ENCODE measurements around the gene F8. TPM values are rescaled to one million over a fixed set of nuclear protein-coding genes. Genes with fewer than 3 reads are reported as not detected.

Gene F8
- total RNA-seq, 1 experiment from 2014 or later: 2.6 TPM

DNA sequence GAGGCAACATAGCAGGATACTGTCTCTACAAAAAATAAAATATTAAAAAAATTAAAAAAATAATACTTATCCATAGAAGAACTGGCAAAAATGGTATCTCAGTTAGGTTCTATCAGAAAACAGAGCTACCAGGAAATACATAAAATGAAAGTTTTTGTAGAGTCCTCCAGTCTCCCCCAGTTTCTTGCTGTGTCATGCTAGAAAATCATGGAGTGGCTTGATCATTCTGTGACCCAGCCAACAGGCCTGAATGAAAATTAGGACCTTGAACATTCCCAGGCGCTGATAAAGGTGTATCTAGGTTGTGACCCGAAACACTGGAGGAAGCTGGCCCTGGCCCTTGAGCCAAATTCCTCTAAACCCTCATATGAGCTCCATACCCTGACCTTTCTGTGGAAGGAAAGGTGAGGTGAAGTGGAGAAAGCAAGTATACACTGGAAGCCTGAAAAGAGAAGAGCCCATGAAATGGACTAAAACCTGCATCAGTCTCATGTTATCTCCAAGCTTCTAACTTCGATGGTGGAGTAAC lies 188.7 kb downstream of the F8 start:
- Histone ChIP-seq H4K20me1 (ENCODE audit: insufficient read depth) (no peaks in the 10 kb centered on the region), H3K27me3 (ENCODE audit: insufficient read depth, low read length) (no peaks in the 10 kb centered on the region), H3K27ac (ENCODE audit: low read depth, low read length) (no peak overlapping the region), H3K4me3 (replicated peaks in 1 of 2; ENCODE audit: low read depth in 1 of 2, low read length in 2 of 2) (no peak overlapping the region), H3K4me2 (ENCODE audit: low read length) (no peak overlapping the region), H3K9ac (ENCODE audit: low read length) (no peak overlapping the region), H3K79me2 (ENCODE audit: insufficient read depth, low read length) (no peaks in the 10 kb centered on the region), H3K9me2 (ENCODE audit: insufficient read depth) (no peaks in the 10 kb centered on the region), H3K36me3 (ENCODE audit: control insufficient read depth in 1 of 2, insufficient read depth in 2 of 2, low read length in 2 of 2) (no peaks in the 10 kb centered on the region), H3K9me3 (ENCODE audit: control insufficient read depth in 1 of 2, insufficient read depth in 1 of 2, low read depth in 1 of 2, low read length in 2 of 2) (no peaks in the 10 kb centered on the region), H3K4me1 (ENCODE audit: control insufficient read depth in 1 of 2, insufficient read depth in 2 of 2, low read length in 2 of 2) (no peaks in the 10 kb centered on the region), H2AFZ (ENCODE audit: low read depth, low read length, poor library complexity, severe bottlenecking) (no peak overlapping the region)
- TF ChIP-seq TCF7L2 (IDR thresholded peaks at IDR 0.05; ENCODE audit: borderline replicate concordance, extremely low read depth, insufficient read depth, insufficient read length) (no peak), SP1 (IDR thresholded peaks at IDR 0.05; ENCODE audit: low read depth) (no peak), CEBPB (IDR thresholded peaks at IDR 0.05; ENCODE audit: low read depth) (no peak), EZH2phosphoT487 (IDR thresholded peaks at IDR 0.05; ENCODE audit: borderline replicate concordance) (no peak), JUND (IDR thresholded peaks at IDR 0.05) (no peak), ELF1 (IDR thresholded peaks at IDR 0.05; ENCODE audit: borderline replicate concordance, low read depth) (no peak), SIN3A (IDR thresholded peaks at IDR 0.05; ENCODE audit: low read depth) (no peak), SRF (IDR thresholded peaks at IDR 0.05; ENCODE audit: low read depth) (no peak), EZH2 (IDR thresholded peaks at IDR 0.05) (no peak), CBX3 (IDR thresholded peaks at IDR 0.05; ENCODE audit: low read depth) (no peak), FOSL1 (IDR thresholded peaks at IDR 0.05; ENCODE audit: low read depth) (no peak)
- TF ChIP-seq, protein P1, sequence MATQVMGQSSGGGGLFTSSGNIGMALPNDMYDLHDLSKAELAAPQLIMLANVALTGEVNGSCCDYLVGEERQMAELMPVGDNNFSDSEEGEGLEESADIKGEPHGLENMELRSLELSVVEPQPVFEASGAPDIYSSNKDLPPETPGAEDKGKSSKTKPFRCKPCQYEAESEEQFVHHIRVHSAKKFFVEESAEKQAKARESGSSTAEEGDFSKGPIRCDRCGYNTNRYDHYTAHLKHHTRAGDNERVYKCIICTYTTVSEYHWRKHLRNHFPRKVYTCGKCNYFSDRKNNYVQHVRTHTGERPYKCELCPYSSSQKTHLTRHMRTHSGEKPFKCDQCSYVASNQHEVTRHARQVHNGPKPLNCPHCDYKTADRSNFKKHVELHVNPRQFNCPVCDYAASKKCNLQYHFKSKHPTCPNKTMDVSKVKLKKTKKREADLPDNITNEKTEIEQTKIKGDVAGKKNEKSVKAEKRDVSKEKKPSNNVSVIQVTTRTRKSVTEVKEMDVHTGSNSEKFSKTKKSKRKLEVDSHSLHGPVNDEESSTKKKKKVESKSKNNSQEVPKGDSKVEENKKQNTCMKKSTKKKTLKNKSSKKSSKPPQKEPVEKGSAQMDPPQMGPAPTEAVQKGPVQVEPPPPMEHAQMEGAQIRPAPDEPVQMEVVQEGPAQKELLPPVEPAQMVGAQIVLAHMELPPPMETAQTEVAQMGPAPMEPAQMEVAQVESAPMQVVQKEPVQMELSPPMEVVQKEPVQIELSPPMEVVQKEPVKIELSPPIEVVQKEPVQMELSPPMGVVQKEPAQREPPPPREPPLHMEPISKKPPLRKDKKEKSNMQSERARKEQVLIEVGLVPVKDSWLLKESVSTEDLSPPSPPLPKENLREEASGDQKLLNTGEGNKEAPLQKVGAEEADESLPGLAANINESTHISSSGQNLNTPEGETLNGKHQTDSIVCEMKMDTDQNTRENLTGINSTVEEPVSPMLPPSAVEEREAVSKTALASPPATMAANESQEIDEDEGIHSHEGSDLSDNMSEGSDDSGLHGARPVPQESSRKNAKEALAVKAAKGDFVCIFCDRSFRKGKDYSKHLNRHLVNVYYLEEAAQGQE (IDR thresholded peaks at IDR 0.05; ENCODE audit: low read depth): no peak
- TF ChIP-seq, protein P2, sequence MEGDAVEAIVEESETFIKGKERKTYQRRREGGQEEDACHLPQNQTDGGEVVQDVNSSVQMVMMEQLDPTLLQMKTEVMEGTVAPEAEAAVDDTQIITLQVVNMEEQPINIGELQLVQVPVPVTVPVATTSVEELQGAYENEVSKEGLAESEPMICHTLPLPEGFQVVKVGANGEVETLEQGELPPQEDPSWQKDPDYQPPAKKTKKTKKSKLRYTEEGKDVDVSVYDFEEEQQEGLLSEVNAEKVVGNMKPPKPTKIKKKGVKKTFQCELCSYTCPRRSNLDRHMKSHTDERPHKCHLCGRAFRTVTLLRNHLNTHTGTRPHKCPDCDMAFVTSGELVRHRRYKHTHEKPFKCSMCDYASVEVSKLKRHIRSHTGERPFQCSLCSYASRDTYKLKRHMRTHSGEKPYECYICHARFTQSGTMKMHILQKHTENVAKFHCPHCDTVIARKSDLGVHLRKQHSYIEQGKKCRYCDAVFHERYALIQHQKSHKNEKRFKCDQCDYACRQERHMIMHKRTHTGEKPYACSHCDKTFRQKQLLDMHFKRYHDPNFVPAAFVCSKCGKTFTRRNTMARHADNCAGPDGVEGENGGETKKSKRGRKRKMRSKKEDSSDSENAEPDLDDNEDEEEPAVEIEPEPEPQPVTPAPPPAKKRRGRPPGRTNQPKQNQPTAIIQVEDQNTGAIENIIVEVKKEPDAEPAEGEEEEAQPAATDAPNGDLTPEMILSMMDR (IDR thresholded peaks at IDR 0.05 in 2 of 3, conservative IDR thresholded peaks at IDR 0.05 in 1 of 3; ENCODE audit: borderline replicate concordance in 1 of 3, insufficient read depth in 1 of 3, low read depth in 2 of 3, low read length in 2 of 3): no peak
- TF ChIP-seq, protein P3, sequence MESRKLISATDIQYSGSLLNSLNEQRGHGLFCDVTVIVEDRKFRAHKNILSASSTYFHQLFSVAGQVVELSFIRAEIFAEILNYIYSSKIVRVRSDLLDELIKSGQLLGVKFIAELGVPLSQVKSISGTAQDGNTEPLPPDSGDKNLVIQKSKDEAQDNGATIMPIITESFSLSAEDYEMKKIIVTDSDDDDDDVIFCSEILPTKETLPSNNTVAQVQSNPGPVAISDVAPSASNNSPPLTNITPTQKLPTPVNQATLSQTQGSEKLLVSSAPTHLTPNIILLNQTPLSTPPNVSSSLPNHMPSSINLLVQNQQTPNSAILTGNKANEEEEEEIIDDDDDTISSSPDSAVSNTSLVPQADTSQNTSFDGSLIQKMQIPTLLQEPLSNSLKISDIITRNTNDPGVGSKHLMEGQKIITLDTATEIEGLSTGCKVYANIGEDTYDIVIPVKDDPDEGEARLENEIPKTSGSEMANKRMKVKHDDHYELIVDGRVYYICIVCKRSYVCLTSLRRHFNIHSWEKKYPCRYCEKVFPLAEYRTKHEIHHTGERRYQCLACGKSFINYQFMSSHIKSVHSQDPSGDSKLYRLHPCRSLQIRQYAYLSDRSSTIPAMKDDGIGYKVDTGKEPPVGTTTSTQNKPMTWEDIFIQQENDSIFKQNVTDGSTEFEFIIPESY (IDR thresholded peaks at IDR 0.05; ENCODE audit: extremely low read depth, insufficient replicate concordance, low read length): no peak
- ATAC-seq (no peak), DNase-seq (ENCODE audit: low read depth, low spot score) (no peak)
- RAD21 ChIA-PET (ENCODE audit: low non-redundant PET in 1 of 2, low total read pairs in 2 of 2, uncharacterized antibody in 2 of 2, unreplicated experiment in 2 of 2): no interaction called here
- CTCF ChIA-PET: no interaction called here
- intact Hi-C loops (cut with micrococcal nuclease): no loop called here
- POLR2A ChIA-PET: no interaction called here
- no TSS peak for BruUV-seq (replicated peaks)
